Femur (tissue), 1 donor: ENCODE results near the gene KIRREL3.

Experiments used
- DNase-seq: peaks from one replicate; pipeline ENCODE4 v3.0.0-alpha.2; 2017

Gene KIRREL3

GRCh38 chr11:126498281-126498680, 502.3 kb downstream of the KIRREL3 start:
- no peak for DNase-seq

- DNase-seq: no peak
These were observed 502.9 kb downstream of the KIRREL3 start for GRCh38 chr11:126497581-126498122.

GRCh38 chr11:126496576-126497337, 503.8 kb downstream of the KIRREL3 start:
- peak; percentile 74 for DNase-seq

- peak; percentile 19 for DNase-seq
These were observed 505.0 kb downstream of the KIRREL3 start for GRCh38 chr11:126495281-126496220.

- no peak for DNase-seq
These were observed 505.7 kb downstream of the KIRREL3 start for GRCh38 chr11:126494831-126495230.

GRCh38 chr11:126492331-126493082, 508.1 kb downstream of the KIRREL3 start:
- peak; percentile 3 for DNase-seq

- DNase-seq: no peak
These were observed 509.5 kb downstream of the KIRREL3 start for GRCh38 chr11:126491092-126491491.

- DNase-seq: no peak
These were observed 510.5 kb downstream of the KIRREL3 start for GRCh38 chr11:126489836-126490660.

- DNase-seq: no peak
These were observed 511.8 kb downstream of the KIRREL3 start for GRCh38 chr11:126488591-126489370.

- DNase-seq: no peak
These were observed 512.9 kb downstream of the KIRREL3 start for GRCh38 chr11:126487711-126488110.

- no peak for DNase-seq
These were observed 514.5 kb downstream of the KIRREL3 start for GRCh38 chr11:126485986-126486635.

GRCh38 chr11:126485021-126485792, 515.4 kb downstream of the KIRREL3 start:
- no peak for DNase-seq

- DNase-seq: no peak
These were observed 516.3 kb downstream of the KIRREL3 start for GRCh38 chr11:126484266-126484665.

- no peak for DNase-seq
These were observed 516.9 kb downstream of the KIRREL3 start for GRCh38 chr11:126483621-126484195.

GRCh38 chr11:126482586-126483108, 517.9 kb downstream of the KIRREL3 start:
- no peak for DNase-seq

GRCh38 chr11:126481303-126481680, 519.3 kb downstream of the KIRREL3 start:
- DNase-seq: no peak

GRCh38 chr11:126480410-126481302, 519.9 kb downstream of the KIRREL3 start:
- peak; percentile 92 for DNase-seq

- DNase-seq: no peak
These were observed 520.6 kb downstream of the KIRREL3 start for GRCh38 chr11:126480015-126480409.
